HEK293T (cell line): Measurements from ENCODE around the gene MOGAT2.
"Not testable (repeated sequence)": the region's sequence is repeated elsewhere in the genome, so short reads cannot be mapped to it uniquely, and the experiment has no call there.

Experiments
- CTCF ChIA-PET: fragments of 350-600 bp; formaldehyde crosslinking; extraction: SDS; loops from one replicate; lab custom pipeline; 2021; ENCODE audit warnings: antibody characterized with exemption, inconsistent platforms; lab: Yijun Ruan, JAX
- POLR2A ChIA-PET: fragments of 350-600 bp; formaldehyde crosslinking; extraction: SDS; loops from one replicate; lab custom pipeline; 2020; ENCODE audit warnings: antibody characterized with exemption, inconsistent platforms; lab: Yijun Ruan, JAX
- DNase-seq: peaks from one replicate; pipeline ENCODE4 v3.0.0; 2012; ENCODE audit warnings: mixed read lengths; ENCODE audit errors: extremely low spot score
- ARNT ChIP-seq: fragments of 450-650 bp; IDR thresholded peaks from 2 replicates; pipeline ENCODE4 v1.6.1; 2017; ENCODE audit warnings: mild to moderate bottlenecking
- BHLHE40 ChIP-seq: fragments of 450-650 bp; IDR thresholded peaks from 2 replicates; pipeline ENCODE4 v1.6.1; 2016; ENCODE audit warnings: mild to moderate bottlenecking, moderate library complexity, borderline replicate concordance
- CTBP1 ChIP-seq: fragments of 450-650 bp; IDR thresholded peaks from 2 replicates; pipeline ENCODE4 v1.6.1; 2016; ENCODE audit warnings: borderline replicate concordance
- ELF4 ChIP-seq: fragments of 450-650 bp; IDR thresholded peaks from 2 replicates; pipeline ENCODE4 v1.6.1; 2017; ENCODE audit warnings: antibody characterized with exemption
- FOXA1 ChIP-seq: fragments of 450-650 bp; IDR thresholded peaks from 2 replicates; pipeline ENCODE4 v1.6.1; 2016; ENCODE audit warnings: mild to moderate bottlenecking
- FOXK2 ChIP-seq: fragments of 450-650 bp; IDR thresholded peaks from 2 replicates; pipeline ENCODE4 v1.6.1; 2016; ENCODE audit warnings: mild to moderate bottlenecking
- FOXM1 ChIP-seq: fragments of 450-650 bp; IDR thresholded peaks from 2 replicates; pipeline ENCODE4 v1.6.1; 2017; ENCODE audit warnings: mild to moderate bottlenecking, borderline replicate concordance
- HDGF ChIP-seq: fragments of 450-650 bp; IDR thresholded peaks from 2 replicates; pipeline ENCODE4 v1.6.1; 2017; ENCODE audit warnings: antibody characterized with exemption, borderline replicate concordance
- L3MBTL2 ChIP-seq: fragments of 450-650 bp; conservative IDR thresholded peaks from 2 replicates; pipeline ENCODE4 v1.6.1; 2016; ENCODE audit warnings: mild to moderate bottlenecking
- LEF1 ChIP-seq: fragments of 450-650 bp; IDR thresholded peaks from 2 replicates; pipeline ENCODE4 v1.6.1; 2017; ENCODE audit warnings: mild to moderate bottlenecking, borderline replicate concordance
- NFRKB ChIP-seq: fragments of 450-650 bp; IDR thresholded peaks from 2 replicates; pipeline ENCODE4 v1.6.1; 2016; ENCODE audit warnings: mild to moderate bottlenecking, moderate library complexity
- PKNOX1 ChIP-seq: fragments of 450-650 bp; IDR thresholded peaks from 2 replicates; pipeline ENCODE4 v1.6.1; 2016
- SP1 ChIP-seq: fragments of 450-650 bp; IDR thresholded peaks from 2 replicates; pipeline ENCODE4 v1.6.1; 2017
- SUZ12 ChIP-seq: fragments of 450-650 bp; IDR thresholded peaks from 2 replicates; pipeline ENCODE4 v1.6.1; 2016; ENCODE audit warnings: mild to moderate bottlenecking
- TARDBP ChIP-seq: fragments of 450-650 bp; IDR thresholded peaks from 2 replicates; pipeline ENCODE4 v1.6.1; 2016
- ZNF384 ChIP-seq: fragments of 450-650 bp; IDR thresholded peaks from 2 replicates; pipeline ENCODE4 v1.6.1; 2016

MOGAT2 gene

GRCh38 chr11:75740681-75741080 is 23.0 kb downstream of the MOGAT2 start:
- DNase-seq = no peak
- TF ChIP-seq FOXK2 = no peak
- TF ChIP-seq SP1 = no peak
- TF ChIP-seq BHLHE40 = no peak
- no peak for TF ChIP-seq HDGF
- CTCF ChIA-PET = no interaction called here
- POLR2A ChIA-PET = no interaction called here

GRCh38 chr11:75743159-75743558 is 25.5 kb downstream of the MOGAT2 start:
- CTCF ChIA-PET, POLR2A ChIA-PET, DNase-seq: not testable (repeated sequence)

GRCh38 chr11:75743711-75744563 is 26.3 kb downstream of the MOGAT2 start:
- POLR2A ChIA-PET = no interaction called here
- TF ChIP-seq FOXA1 = no peak
- TF ChIP-seq LEF1 = no peak
- TF ChIP-seq FOXM1 = no peak
- no peak for TF ChIP-seq PKNOX1
- no peak for TF ChIP-seq NFRKB
- TF ChIP-seq SUZ12 = no peak
- TF ChIP-seq CTBP1 = no peak
- no peak for TF ChIP-seq ARNT
- no peak for TF ChIP-seq SP1
- TF ChIP-seq BHLHE40 = no peak
- TF ChIP-seq ZNF384 = no peak
- TF ChIP-seq ELF4 = no peak
- no peak for TF ChIP-seq HDGF
- no peak for TF ChIP-seq TARDBP
- TF ChIP-seq FOXK2 = no peak
- TF ChIP-seq L3MBTL2 = no peak
- CTCF ChIA-PET = no interaction called here
- no peak for DNase-seq

- TF ChIP-seq PKNOX1 (no peak), NFRKB (no peak)
- CTCF ChIA-PET = no interaction called here
- POLR2A ChIA-PET = no interaction called here
- DNase-seq = no peak
Observed at GRCh38 chr11:75745807-75746206, 28.2 kb downstream of the MOGAT2 start.

- DNase-seq, POLR2A ChIA-PET, CTCF ChIA-PET: not testable (repeated sequence)
Observed at GRCh38 chr11:75748729-75749273, 31.2 kb downstream of the MOGAT2 start.

GRCh38 chr11:75754933-75755332 is 37.3 kb downstream of the MOGAT2 start:
- POLR2A ChIA-PET, DNase-seq: not testable (repeated sequence)
- CTCF ChIA-PET = interaction anchor here (0.7 kb wide), 1 partner anchor 1380 kb away, joined by 3 read pairs; no protein-coding TSS in a partner anchor

GRCh38 chr11:75757651-75758050 is 40.0 kb downstream of the MOGAT2 start:
- CTCF ChIA-PET = interaction anchor here (1.0 kb wide), 1 partner anchor 34 kb away, joined by 3 read pairs; no protein-coding TSS in a partner anchor

More at GRCh38 chr11:75757651-75758050, 40.0 kb downstream of the MOGAT2 start:
- POLR2A ChIA-PET = no interaction called here
- no peak for TF ChIP-seq FOXM1
- TF ChIP-seq BHLHE40 = no peak
- TF ChIP-seq SP1 = no peak
- TF ChIP-seq HDGF = no peak
- TF ChIP-seq FOXK2 = no peak
- TF ChIP-seq ELF4 = no peak
- no peak for TF ChIP-seq L3MBTL2
- TF ChIP-seq FOXA1 = no peak
- no peak for TF ChIP-seq CTBP1
- TF ChIP-seq ZNF384 = no peak
- TF ChIP-seq LEF1 = no peak
- no peak for TF ChIP-seq NFRKB
- no peak for TF ChIP-seq PKNOX1
- TF ChIP-seq SUZ12 = no peak
- TF ChIP-seq ARNT = no peak
- DNase-seq = no peak
